NB4 (cell line): ENCODE measurements around the gene KCNQ1.

Source experiments
- DNase-seq: peaks from one replicate; pipeline ENCODE4 v3.0.0; 2010; ENCODE audit warnings: low read depth
- H3K4me3 ChIP-seq: one replicate; pipeline ENCODE4 v1.5.1; 2011; ENCODE audit warnings: mild to moderate bottlenecking, low read depth, low read length, moderate library complexity
- CTCF ChIP-seq: IDR thresholded peaks from one replicate; pipeline ENCODE4 v1.5.1; 2012; ENCODE audit warnings: low read depth, low read length
- MAX ChIP-seq: IDR thresholded peaks from 2 replicates; pipeline ENCODE4 v1.6.1; 2011; ENCODE audit warnings: low read depth, low read length
- MYC ChIP-seq: IDR thresholded peaks from 2 replicates; pipeline ENCODE4 v1.6.1; 2011; ENCODE audit warnings: low read depth, low read length
- POLR2A ChIP-seq: IDR thresholded peaks from 2 replicates; pipeline ENCODE4 v1.6.1; 2011; ENCODE audit warnings: mild to moderate bottlenecking; ENCODE audit not compliant: insufficient read length; ENCODE audit errors: extremely low read depth

KCNQ1 gene

GRCh38 chr11:2590131-2590964 lies 145.5 kb downstream of the KCNQ1 start:
- TF ChIP-seq MAX (no peak), MYC (no peak), CTCF (no peak), POLR2A (no peak)
- DNase-seq, result no peak
- H3K4me3 ChIP-seq, result no peak overlapping the region

- DNase-seq, result no peak
- no peak overlapping the region for H3K4me3 ChIP-seq
- TF ChIP-seq CTCF (no peak), MYC (no peak), MAX (no peak), POLR2A (no peak)
Measured at GRCh38 chr11:2590965-2591754, 146.4 kb downstream of the KCNQ1 start.

GRCh38 chr11:2591805-2592204 lies 147.0 kb downstream of the KCNQ1 start:
- TF ChIP-seq POLR2A, result no peak
- DNase-seq, result no peak
- H3K4me3 ChIP-seq, result no peak overlapping the region

GRCh38 chr11:2592559-2593392 lies 148.0 kb downstream of the KCNQ1 start:
- H3K4me3 ChIP-seq, result no peak overlapping the region
- no peak for TF ChIP-seq POLR2A
- no peak for TF ChIP-seq MYC
- TF ChIP-seq CTCF, result no peak
- TF ChIP-seq MAX, result no peak
- no peak for DNase-seq

GRCh38 chr11:2593393-2593950 lies 148.7 kb downstream of the KCNQ1 start:
- H3K4me3 ChIP-seq, result no peak overlapping the region
- no peak for DNase-seq
- TF ChIP-seq POLR2A (no peak), CTCF (no peak), MAX (no peak), MYC (no peak)
